CD1c-positive myeloid dendritic cell (primary cell): Measurements from ENCODE around the gene DUSP28.
"Not testable (repeated sequence)": the region's sequence is repeated elsewhere in the genome, so short reads cannot be mapped to it uniquely, and the experiment has no call there.

ENCODE experiments used
- DNase-seq: peaks from one replicate; pipeline ENCODE4 v3.0.0-alpha.2; 2016; ENCODE audit errors: extremely low spot score

DUSP28 gene, protein sequence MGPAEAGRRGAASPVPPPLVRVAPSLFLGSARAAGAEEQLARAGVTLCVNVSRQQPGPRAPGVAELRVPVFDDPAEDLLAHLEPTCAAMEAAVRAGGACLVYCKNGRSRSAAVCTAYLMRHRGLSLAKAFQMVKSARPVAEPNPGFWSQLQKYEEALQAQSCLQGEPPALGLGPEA

DNA sequence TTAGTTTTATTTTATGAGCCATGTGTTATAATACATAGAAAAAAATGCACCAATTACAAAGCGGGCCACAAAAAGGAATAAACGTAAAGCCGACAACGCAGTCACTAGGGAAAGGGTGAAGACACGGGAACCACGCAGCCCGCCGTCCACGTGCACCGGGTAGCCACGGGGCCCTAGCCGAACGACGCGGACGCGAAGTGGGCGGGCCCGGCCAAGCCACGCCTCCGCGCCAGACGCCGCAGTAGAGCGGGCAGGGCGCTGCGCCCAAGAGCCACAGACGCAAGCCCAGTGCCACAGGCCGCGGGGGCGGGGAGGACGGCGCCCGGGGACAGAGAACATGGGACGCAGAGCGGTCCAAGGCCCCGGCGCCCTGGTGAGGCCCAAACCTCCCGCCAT lies at the start of gene DUSP28:
Gene DUSP28 (plus strand): TSS at position 274 of the 396 bp plus-strand sequence. CDS start 328 bp downstream, outside the sequence.
- DNase-seq = peak; percentile 98

DNA sequence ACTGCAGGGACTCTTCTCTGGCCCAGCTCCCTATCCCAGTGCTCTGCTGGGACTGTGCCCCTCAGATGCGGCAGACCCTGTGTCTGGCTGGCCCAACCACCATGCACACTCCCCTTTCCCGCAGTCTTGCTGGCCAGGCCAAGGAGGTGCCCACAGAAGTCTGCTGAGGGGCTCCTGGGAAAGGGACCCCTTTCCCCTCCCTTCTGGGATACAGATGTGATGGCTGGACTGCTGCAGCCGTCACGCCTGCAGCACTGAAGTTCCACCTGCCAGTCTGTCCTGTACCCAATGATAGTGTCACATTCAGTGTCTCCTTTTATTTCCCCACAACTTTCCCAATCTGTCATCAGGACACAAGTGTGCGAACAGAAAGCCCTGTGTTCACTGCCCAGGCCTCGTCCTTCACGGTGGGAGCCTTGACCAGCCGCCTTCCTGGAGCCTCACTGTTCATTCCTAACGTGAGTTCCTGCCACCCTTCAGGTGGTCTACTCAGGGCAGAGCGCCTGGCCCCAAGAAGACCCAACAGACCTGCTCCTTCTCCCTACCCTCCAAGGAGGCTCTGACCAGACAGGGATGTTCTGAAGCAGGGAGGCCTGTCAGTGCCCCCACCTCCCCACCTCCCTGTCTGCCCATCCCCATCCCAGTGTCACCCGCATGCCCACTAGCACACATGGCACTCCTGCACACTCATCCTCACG lies 49.5 kb upstream of the DUSP28 start:
- DNase-seq = no peak

DNA sequence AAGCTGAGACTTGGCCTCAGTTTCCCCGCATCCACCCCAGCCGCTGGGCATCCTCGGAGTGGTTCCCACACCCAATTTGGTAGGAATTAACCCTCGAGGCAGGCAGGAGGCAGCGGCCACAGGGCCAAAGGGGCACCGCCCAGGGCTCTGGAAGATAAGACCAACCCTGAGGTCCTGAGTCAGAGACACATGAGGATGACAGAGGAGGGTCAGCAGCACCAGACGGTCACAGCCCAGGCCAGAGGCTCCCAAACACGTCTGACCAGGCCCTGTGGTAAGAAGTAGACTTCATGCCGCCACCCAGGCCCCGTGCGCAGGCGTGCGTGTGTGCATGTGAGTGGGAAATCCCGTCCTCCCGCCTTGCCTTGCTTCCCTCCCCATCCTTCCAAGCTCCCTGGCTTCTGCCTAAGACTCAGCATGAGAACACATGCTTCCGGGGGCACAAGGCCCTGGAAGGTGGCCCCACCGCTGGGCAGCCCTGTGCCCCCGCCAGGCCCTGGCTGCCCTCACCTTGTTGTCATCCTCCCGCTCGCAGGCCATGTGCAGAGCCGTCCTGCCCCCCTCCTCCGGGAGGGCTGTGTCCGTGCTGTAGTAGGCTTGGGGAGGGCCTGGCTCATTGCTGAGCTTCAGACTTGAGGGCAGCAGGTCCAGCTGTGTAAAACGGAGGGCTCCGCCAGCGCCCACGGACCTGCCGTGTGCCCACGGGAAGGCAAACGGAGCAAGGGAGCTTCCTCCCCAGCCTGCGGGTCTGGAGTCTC lies 48.6 kb upstream of the DUSP28 start:
- DNase-seq = no peak

DNA sequence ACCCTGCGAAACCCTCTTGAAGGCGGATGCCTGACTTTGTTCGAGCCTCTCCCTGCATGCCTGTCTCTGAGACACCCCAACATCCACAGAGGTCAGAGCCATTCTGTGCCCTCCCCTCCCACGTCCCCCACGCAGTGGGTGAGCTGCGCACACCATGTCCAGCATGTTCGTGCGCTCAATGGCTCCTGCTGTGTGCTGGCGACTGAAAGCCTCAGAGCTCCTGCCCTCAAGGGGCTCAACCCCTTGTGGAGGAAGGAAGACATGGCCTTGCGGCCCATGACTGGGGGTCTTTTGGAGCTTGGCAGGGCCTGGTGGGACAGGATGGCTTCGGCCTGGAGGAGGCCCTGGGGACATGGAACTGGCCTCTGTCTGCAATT lies 48.1 kb upstream of the DUSP28 start:
- DNase-seq = no peak

DNA sequence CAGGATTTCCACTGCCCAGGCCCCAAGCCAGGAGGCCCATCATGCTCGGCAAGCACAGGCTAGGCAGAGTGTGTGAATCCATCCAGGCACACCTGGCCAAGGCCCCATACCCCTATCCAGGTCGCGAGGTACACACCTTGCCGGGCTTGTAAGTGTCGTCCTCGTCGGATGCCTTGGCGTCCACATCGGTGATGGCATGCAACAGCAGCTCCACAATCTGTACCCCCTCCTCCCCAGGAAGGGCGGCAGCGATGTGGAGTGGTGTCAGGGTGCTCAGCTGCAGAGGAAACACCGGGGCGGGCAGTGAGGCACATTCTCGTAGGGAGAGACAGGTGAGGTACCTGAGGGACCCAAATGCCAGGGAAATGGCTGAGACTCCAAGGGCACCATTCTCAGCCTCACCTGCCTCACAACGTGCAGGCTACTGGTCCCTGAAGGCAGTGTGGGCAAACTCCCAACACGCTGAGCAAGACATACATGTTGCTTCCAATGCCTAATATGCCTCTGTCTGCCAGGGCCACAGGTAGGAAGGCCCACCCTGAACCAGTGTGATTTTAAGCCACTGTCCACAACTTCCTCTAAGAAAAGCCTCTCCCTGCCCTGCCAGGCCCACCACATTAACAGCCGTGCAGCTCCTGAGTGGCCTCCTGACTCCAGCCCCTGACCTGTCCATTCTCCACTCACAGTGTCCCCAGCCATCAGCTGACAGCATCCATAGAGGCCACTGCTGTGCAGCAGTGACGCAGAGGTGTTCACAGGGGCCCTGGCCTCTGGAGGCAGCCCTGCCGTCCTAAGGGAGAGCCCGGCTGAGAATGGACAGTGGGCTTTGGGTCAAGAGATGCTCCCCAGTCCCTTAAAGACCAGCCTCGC lies 47.3 kb upstream of the DUSP28 start:
- DNase-seq = no peak

DNA sequence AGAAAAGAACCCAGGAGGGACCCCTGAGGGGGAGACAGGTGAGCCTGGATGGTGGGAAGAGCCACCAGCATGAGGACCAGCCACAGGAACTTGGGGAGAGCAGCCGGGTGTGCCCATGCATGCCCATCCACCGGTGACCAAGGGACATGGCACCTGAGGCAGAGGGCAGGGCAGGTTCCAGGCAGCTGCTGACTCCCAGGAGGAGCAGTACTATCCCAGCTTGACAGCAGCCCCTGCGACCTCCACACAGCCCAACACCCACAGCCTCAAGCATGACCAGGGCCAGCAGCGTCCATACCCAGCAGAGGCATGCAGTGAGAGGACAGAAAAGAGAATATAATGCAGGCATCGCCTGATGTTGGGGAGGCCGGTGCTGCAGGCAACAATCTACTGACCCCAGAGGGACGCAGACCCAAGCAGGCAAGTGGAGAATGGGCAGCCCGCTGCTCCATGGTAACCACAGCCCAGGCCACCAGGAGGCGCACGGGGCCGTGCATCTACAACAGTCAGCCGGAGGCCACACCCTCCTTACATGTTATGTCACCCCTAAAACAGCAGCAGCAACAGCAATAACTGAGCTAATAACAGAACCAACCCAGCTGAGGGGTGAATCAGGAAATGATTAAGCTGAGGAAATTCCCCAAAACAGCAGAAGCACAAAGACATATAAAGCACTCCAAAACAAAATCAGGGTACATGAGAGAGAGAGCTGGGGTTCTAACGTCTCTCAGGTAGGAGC lies 46.4 kb upstream of the DUSP28 start:
- peak; percentile 90 for DNase-seq

DNA sequence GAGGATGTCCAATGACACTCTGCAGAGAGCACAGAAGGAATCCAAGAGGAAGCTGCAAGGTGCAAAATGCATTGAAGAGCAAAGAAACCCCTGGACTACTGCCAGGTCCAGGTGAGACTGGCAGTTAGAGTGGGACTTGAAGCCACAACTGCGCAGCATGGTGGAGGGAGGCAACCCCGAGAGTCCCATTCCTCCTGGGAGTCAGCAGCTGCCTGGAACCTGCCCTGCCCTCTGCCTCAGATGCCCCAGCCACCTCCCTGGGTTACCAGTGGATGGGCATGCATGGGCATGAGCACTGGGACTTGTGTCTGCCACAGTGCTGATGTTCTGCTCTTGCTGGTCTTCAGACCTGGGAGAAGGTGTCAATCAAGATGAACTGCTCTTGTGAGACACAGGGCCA lies 45.5 kb upstream of the DUSP28 start:
- DNase-seq = no peak

DNA sequence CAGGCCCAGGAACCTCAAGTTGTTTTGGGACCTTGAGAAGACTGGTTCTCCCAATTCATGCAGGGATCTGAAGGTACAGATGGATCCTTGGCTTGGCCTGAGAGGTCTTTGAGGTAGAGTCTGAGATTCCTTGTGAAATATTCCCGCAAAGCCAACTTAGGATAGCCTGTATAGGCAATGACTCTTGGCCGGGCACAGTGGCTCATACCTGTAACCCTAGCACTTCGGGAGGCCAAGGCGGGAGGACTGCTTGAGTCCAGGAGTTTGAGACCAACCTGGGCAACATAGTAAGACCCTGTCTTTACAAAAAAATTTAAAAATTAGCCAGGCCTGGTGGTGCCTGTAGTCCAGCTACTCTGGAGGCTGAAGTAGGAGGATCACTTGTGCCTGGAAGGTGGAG lies 42.8 kb upstream of the DUSP28 start:
- DNase-seq = no peak

DNA sequence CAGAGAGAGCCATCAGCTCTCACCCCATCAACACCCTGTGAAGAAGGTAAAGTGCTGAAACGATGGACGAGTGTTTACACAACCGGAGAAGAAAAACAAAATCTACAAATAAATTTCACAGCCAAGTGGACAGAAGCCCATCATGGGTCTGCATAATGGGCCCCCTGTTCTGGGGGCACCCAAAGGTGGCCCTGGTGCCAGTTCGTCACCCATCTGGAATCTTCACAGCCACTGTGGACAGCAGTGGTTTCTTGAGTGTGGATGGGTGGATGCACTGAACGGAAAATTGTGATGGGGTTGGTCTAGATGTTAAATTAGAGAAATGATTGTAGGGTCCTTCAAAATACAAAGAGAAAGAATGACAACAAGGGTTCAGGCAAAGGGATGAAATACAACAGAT lies 41.2 kb upstream of the DUSP28 start:
- DNase-seq = no peak

DNA sequence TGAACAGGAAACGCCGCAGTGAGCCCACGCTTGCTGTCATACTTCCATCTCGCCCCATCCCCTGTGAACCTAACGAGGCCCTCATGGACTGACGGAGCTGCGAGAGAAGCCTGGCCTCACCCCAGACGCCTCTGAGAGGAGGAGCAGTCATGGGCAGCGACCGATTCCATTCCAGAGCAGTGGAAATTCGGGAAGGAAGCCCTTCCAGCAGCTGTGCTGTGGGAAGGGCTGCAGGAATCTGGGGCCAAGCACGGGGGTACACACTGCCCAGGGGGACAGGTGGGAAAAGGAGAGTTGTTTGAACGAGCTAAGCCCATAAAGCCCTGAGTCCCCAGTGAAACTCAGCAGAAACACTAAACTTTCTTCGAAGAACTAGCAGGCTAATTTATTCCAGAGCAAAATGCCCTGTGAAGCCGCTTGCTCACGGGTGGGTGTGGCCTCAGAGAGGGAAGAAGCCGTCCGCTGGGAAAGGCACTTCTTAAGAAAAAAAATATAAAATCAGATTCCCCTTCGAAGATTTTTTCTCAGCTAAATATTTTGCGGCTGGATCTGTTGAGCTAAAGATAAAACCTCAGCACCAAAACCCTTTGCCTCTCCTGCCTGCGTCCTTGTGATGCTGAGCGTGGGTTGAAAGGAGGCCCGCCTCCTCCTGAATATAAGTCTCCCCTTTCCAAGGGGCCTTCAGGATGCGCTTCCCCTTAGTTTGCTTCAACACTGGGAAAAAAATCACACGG lies 40.6 kb upstream of the DUSP28 start:
- no peak for DNase-seq

DNA sequence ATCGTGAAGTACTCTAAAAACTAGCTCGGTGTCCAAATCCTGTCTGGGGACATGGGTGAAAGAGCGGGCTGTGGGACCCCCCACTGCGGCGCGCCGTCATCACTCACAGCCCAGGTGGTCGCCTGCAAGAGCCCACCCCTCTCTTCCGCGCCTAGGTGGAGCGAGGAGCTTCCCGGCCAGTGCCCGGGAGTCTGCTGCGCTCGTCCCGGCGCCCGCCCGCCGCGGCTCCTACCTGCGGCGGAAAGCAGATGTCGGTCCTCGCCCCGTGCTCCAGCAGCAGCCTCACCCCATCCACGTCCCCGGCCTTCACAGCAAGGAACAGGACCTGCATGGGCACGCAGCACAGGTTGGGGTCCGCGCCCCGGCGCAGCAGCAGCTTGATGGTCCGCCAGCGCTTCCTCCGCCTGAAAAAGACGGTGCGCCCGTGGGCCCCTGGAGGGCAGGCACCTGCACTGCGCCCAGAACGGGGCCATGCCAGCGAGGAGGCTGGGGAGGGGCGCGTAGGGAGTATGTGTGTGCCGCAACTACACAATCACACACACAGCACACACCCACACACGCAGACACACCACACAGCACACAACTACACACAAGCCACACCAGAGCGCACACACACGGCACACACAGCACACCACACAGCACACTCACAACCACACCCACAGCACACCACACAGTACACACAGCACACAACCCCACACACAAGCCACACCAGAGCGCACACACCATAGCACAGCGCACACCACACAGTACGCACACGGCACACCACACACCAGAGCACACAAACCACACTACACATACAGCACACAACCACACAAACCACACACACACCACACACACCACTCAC lies 39.8 kb upstream of the DUSP28 start:
- DNase-seq = no peak

DNA sequence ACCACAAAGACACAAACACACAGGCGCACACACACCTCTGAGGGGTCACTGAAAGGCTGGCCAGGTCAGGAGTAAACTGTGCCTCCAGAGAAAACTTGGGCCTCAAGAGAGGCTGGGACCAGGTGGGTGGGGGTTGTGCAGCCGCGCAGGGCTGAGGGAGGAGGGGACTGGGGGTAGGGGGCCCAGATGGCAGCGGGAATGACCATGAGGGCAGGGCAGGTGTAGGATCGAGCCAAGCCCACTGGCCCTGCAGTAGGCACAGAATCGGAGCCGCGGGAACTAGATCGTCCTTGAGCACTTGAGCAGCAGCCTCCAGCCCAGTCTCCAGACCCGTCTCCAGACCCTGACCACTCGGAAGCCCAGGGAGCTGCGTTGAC lies 39.2 kb upstream of the DUSP28 start:
- no peak for DNase-seq

DNA sequence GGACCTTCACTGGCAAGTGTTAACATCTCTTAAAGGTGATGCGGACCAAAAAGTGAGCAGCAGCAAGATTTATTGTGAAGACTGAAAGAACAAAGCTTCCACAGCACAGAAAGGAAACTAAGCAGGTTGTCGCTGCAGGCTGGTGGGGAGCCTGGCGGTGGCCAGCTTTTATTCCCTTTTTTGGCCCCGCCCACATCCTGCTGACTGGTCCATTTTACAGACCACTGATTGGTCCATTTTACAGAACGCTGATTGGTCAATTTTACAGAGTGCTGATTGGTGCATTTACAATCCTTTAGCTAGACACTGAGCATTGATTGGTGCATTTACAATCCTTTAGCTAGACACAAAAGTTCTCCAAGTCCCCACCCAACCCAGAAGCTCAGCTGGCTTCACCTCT lies 38.3 kb upstream of the DUSP28 start:
- not testable (repeated sequence) for DNase-seq

DNA sequence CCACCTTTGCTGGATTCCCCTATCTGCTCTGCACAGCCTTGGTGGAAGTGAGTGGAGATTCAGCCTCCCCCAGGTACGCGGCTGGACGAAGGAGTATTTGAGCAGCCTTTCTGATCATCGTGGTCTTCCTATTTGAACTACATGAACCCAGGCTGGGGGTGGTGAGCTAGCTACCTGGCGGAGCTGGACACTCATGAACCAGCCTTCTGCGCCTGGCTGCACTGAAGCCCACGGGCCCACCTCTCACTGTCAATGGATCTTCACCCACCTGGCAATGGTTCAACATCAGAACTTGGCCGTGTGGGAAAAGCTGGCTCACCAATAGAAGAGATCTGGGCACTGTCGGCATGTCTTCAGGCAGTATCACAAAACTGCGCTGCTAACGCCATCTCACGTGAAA lies 37.8 kb upstream of the DUSP28 start:
- DNase-seq = no peak

DNA sequence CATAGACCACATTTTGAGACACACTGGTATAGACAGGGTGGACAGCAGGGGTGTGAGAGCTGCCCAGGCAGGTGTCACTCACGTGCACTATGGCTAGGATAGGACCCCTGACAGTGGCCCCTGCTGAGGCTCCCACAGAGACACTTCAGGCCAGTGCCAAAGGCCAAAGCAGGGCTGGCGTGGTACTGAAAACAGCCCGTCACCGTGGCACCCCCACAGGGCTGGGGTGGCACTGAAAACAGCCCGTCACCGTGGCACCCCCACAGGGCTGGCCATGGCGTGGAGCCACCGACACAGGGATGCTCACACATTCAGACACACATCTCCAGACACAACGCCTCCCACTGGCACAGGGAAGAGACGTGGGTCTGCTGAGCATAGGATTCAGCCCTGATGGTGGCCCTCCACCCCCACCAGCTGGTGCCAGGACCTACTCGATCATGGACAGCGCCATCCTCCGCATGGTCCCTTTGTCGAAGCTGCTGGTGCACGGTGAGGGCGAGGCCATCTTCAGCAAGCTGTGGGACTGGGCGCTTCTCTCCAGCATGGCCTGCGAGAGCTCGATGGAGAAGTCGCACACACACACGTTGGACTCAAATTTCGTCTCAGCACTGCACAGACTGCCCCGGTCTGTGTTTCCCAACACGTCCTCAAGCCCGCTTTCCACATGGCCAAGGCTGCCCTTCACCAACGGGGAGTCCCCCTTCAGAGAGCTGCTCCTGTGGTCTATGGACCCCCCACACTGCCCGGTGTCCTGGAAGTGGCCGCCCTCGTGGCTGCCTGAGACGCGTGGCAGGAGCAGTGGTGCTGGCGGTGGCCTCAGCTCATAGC lies 36.5 kb upstream of the DUSP28 start:
- DNase-seq = no peak

DNA sequence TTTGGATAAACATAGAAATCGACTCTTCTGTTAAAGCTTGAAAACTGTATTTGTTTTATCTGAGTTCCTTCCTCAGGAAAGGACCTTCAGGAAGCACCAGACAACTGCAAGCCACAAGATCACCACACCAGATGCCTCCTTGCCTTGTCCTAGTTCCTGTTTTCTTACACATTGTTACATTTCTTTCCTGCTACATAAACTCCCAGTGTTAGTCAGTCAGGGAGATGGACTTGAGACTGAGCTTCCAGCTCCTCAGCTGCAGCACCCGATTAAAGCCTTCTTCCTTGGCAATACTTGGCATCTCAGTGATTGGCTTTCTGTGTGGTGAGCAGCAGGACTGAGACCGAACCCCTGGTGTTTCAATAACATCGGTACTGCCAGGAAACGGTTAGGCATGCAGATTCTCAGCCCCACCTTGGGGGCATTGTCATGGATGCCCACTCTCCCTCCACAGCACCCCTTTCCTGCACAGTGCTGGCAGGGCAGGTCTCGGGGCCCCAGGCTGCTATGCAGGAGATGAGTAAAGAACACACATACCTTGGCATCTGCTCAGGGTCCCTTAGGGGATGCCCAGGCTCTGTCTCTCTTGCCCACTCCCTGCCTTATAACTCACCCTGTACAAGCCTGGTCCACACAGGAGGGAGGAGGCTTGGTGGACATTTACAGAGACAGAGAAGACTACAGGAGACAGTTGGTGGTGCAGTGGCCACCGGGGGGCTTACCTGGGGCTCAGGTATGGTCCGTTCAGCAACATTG lies 35.0 kb upstream of the DUSP28 start:
- no peak for DNase-seq

DNA sequence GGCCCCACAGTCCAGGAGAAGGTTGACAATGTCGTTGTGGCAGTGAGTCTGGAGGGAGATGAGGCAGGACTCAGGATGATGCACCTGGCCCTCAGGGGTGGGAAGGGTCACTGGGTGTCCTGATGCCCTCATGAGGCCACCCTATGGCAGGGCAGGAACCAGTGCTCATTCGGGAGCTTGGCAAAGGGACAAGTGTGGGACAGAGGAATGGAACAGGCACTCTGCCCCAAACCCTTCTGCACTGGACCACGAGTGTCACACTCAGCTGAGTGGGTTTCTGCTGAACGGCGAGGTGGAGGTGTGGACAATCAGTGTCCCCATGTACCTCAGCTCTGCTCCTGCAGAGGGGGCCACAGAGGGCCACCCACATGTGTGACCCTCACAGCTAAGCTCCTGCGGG lies 34.4 kb upstream of the DUSP28 start:
- no peak for DNase-seq

DNA sequence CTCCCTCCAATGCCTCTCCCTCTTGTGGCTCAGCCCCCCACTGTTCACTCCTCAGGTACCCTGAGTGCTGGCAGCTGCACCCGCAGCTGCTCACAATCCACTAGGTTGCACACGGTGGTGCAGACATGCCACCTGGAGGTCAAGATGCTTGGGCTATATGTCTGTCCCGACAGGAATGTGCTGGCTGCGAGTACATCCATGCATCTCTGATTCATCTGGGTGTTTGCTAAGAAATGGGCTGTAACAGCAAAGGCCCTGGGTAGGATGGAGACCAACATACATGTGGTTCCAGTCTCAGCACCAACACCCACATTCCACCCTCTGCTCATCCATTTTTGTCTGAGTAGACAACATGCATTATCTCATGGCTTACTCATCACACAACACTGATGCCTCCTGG lies 33.6 kb upstream of the DUSP28 start:
- no peak for DNase-seq
